ENCODE data around the gene LRRC3C.

The LRRC3C gene

GRCh38 chr17:39974433-39974832 lies 46.9 kb downstream of the LRRC3C start:
- no peak for DNase-seq

- no peak for DNase-seq
These were observed 48.3 kb downstream of the LRRC3C start for GRCh38 chr17:39975801-39976200.

- no peak for DNase-seq
These were observed 51.6 kb downstream of the LRRC3C start for GRCh38 chr17:39979016-39979670.

GRCh38 chr17:39979893-39980350 lies 52.4 kb downstream of the LRRC3C start:
- DNase-seq, result peak in 6 of 58 donors; percentile 9 to 60 (median 47)

- peak; percentile 82 to 100 (median 98) for DNase-seq
These were observed 53.0 kb downstream of the LRRC3C start, which contains the start of gene PSMD3 for GRCh38 chr17:39980351-39981206. Gene PSMD3 (plus strand): TSS chr17:39980807. CDS start chr17:39980971, 164 bp downstream.

- DNase-seq, result no peak
These were observed 53.7 kb downstream of the LRRC3C start for GRCh38 chr17:39981207-39981741.

- DNase-seq, result no peak
These were observed 54.3 kb downstream of the LRRC3C start for GRCh38 chr17:39981766-39982375.

GRCh38 chr17:39988206-39988810 lies 60.8 kb downstream of the LRRC3C start:
- DNase-seq, result no peak

- DNase-seq, result no peak
These were observed 66.9 kb downstream of the LRRC3C start for GRCh38 chr17:39994448-39994847.

Measured in anterior cingulate cortex (tissue), 58 donors.